ENCODE measurements around the gene CSRP3. TPM values are rescaled to one million over a fixed set of nuclear protein-coding genes. Genes with fewer than 3 reads are reported as not detected.

The CSRP3 gene
- total RNA-seq, 1 experiment from 2014 or later: not detected

DNA sequence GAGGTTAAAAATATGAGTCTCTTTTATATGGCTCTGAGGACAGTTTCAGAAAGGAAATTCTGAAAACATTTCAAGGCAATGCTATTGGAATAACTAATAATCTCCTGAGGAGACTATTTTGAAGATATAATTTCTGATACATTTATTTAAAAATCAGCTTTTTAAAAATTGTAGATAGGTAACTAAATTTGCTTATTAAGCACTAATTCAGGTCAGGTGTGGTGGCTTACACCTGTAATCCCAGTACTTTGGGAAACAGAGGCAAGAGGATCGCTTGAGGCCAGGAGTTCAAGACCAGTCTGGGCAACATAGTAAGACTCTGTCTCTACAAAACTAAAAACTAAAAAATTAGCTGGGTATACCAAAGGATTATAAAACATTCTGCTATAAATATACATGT lies 67.8 kb downstream of the CSRP3 start:
- BruUV-seq (replicated peaks): no TSS peak
- POLR2A ChIA-PET: interaction anchor here (1.0 to 1.1 kb wide), 2 partner anchors 17 to 66 kb away, joined by 4 read pairs; partner anchors contain the start of gene ZDHHC13
- CTCF ChIA-PET: interaction anchor here (0.7 kb wide), 1 partner anchor 652 kb away, joined by 5 read pairs; no protein-coding TSS in a partner anchor

More for the DNA sequence above, 67.8 kb downstream of the CSRP3 start:
- intact Hi-C loops (cut with micrococcal nuclease): no loop called here
- Mint-ChIP-seq H3K27me3 (ENCODE audit: insufficient read depth, unreplicated experiment) (no peaks in the 10 kb centered on the region), H3K4me1 (ENCODE audit: insufficient read depth, unreplicated experiment) (no peaks in the 10 kb centered on the region), H3K9me3 (ENCODE audit: unreplicated experiment) (peaks cover 7% of the 10 kb centered on the region), H3K4me3 (ENCODE audit: unreplicated experiment) (no peak overlapping the region), H3K36me3 (ENCODE audit: insufficient read depth, unreplicated experiment) (peaks cover 21% of the 10 kb centered on the region), H3K27ac (ENCODE audit: low read depth, unreplicated experiment) (no peak overlapping the region)
- TF ChIP-seq CTCF (IDR thresholded peaks at IDR 0.05; ENCODE audit: unreplicated experiment): no peak
- no peak for DNase-seq (ENCODE audit: unreplicated experiment)

Other genes with a start within 250 kb of the CSRP3 start
- gene MRGPRX2, start 141.3 kb downstream of the CSRP3 start, total RNA-seq (2022): not detected in 2 replicates
- 8.3 and 12.2 TPM in 2 replicates for gene ZDHHC13, start 84.8 kb downstream of the CSRP3 start, total RNA-seq (2022)
- gene E2F8, start 39.0 kb upstream of the CSRP3 start, total RNA-seq (2022): 0.88 and 1.2 TPM in 2 replicates

Measured in MCF 10A (cell line).